ENCODE data around the gene AAK1. TPM values are rescaled to one million over a fixed set of nuclear protein-coding genes. Genes with fewer than 3 reads are reported as not detected.

AAK1 gene
- total RNA-seq, 1 experiment from 2014 or later, result 30.6 TPM

- Histone ChIP-seq H3K27me3 (ENCODE audit: insufficient read depth, low read length) (no peaks in the 10 kb centered on the region), H3K9me3 (ENCODE audit: control insufficient read depth, low read depth, low read length) (no peaks in the 10 kb centered on the region), H3K14ac (ENCODE audit: insufficient read depth, low read length) (no peak overlapping the region), H3K18ac (ENCODE audit: insufficient read length, low read depth, low read length) (no peak overlapping the region), H2BK15ac (ENCODE audit: low read depth, low read length) (no peak overlapping the region), H2BK20ac (ENCODE audit: low read depth, low read length, poor library complexity, severe bottlenecking) (no peak overlapping the region), H3K23me2 (ENCODE audit: insufficient read length, low read depth, low read length, poor library complexity, severe bottlenecking) (no peaks in the 10 kb centered on the region), H3K4ac (ENCODE audit: low read depth, low read length) (no peak overlapping the region), H3K56ac (ENCODE audit: insufficient read length, low read depth, low read length) (no peak overlapping the region), H3K23ac (ENCODE audit: insufficient read length, low read depth, low read length) (no peak overlapping the region), H2BK5ac (ENCODE audit: insufficient read length, low read length) (no peak overlapping the region), H4K91ac (ENCODE audit: insufficient read length, low read depth, low read length) (no peak overlapping the region), H3K4me2 (ENCODE audit: insufficient read depth, insufficient read length, low read length) (no peak overlapping the region), H4K5ac (ENCODE audit: insufficient read length, low read depth, low read length) (no peak overlapping the region), H2AFZ (ENCODE audit: low read length) (no peak overlapping the region), H3T11ph (ENCODE audit: low read length) (no peak overlapping the region), H3K9ac (ENCODE audit: extremely low read depth, insufficient read length, low read length) (no peak overlapping the region), H3K27ac (ENCODE audit: insufficient read length, low read depth, low read length) (no peak overlapping the region), H3K79me1 (ENCODE audit: insufficient read depth, low read depth, low read length, poor library complexity, severe bottlenecking) (no peaks in the 10 kb centered on the region), H3K79me2 (ENCODE audit: insufficient read depth, low read length) (no peaks in the 10 kb centered on the region), H4K20me1 (ENCODE audit: control insufficient read depth, insufficient read depth, insufficient read length) (no peaks in the 10 kb centered on the region), H2BK12ac (ENCODE audit: insufficient read length, low read depth, low read length) (no peak overlapping the region), H2AK5ac (ENCODE audit: insufficient read length, low read length) (no peak overlapping the region), H3K4me1 (ENCODE audit: insufficient read depth, low read length) (no peaks in the 10 kb centered on the region), H2BK120ac (ENCODE audit: low read depth, low read length, poor library complexity, severe bottlenecking) (no peak overlapping the region), H4K8ac (replicated peaks; ENCODE audit: insufficient read length, low read depth, low read length) (no peak overlapping the region)
- Mint-ChIP-seq H3K27ac (peak overlapping the region; percentile 6 to 65 (median 34); a peak in 4 of 7 replicates), H3K4me1 (peaks cover 5 to 8% of the 10 kb centered on the region in 2 experiments; a peak in 3 of 4 replicates), H3K9me3 (no peaks in the 10 kb centered on the region), H3K27me3 (ENCODE audit: low read depth) (no peaks in the 10 kb centered on the region), H3K4me3 (no peak overlapping the region), H3K36me3 (ENCODE audit: insufficient read depth in 1 of 3, low read depth in 3 of 3) (peaks cover 15 to 59% (median 50%) of the 10 kb centered on the region in 3 experiments; a peak in 6 of 7 replicates)
- no CpG with 5 or more reads among the region's 7 CpGs for WGBS (ENCODE audit: extremely low coverage, insufficient read length, low lambda C conversion rate)
- TF ChIP-seq CTCF (conservative IDR thresholded peaks at IDR 0.05), result no peak
- no peak for DNase-seq
These were observed 134.4 kb downstream of the AAK1 start for GRCh38 chr2:69509011-69509749.
